CD4-positive, alpha-beta T cell treated with Interleukin-12 subunit alpha and Interleukin-12 subunit beta, for 1 hour (primary cell): ENCODE measurements around the gene FXYD1.
A peak's percentile ranks its signal among the peaks of the same experiment; 100 is the strongest.
"Not testable (repeated sequence)": the region's sequence is repeated elsewhere in the genome, so short reads cannot be mapped to it uniquely, and the experiment has no call there.

Source experiments
- DNase-seq: peaks from one replicate; pipeline ENCODE4 v3.0.0-alpha.2; 2020

FXYD1 gene

GRCh38 chr19:35138305-35138892 lies at the start of gene FXYD1:
Gene FXYD1 (plus strand): TSS chr19:35138824. CDS start chr19:35140080, 1,256 bp downstream.
- DNase-seq: no peak

DNA sequence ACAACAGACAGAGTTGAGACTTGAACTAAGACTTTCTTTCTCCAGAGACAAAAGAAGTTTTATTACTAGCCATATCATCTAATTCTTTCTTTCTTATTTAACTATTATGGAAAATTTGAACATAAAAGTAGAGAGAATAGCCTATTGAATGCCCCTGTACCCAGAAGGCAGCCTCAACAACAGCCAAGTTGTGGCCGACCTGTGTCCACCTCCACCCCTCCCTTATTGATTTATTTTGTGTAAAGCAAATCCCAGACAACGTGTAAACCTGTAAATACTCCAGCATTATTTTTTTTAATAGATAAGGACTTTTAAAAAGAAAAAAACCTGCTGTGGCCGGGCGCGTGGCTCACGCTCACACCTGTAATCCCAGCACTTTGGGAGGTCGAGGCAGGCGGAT lies 49.1 kb upstream of the FXYD1 start:
- no peak for DNase-seq

DNA sequence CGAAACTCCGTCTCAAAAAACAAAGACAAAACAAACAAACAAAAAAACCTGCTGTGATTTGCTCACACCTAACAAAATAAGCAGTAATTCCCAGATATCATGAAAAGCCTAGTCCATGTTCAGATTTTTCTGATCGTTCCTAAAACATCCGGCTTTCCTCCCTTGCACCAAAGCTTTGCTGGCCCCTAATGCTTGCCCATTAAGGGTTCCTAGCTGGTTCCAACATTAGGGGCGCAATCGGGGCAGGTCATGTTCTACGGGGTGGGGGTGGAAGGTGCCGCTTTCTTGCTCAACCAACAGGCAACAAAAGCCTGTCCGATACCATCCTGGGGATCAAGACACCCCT lies 48.5 kb upstream of the FXYD1 start:
- no peak for DNase-seq

DNA sequence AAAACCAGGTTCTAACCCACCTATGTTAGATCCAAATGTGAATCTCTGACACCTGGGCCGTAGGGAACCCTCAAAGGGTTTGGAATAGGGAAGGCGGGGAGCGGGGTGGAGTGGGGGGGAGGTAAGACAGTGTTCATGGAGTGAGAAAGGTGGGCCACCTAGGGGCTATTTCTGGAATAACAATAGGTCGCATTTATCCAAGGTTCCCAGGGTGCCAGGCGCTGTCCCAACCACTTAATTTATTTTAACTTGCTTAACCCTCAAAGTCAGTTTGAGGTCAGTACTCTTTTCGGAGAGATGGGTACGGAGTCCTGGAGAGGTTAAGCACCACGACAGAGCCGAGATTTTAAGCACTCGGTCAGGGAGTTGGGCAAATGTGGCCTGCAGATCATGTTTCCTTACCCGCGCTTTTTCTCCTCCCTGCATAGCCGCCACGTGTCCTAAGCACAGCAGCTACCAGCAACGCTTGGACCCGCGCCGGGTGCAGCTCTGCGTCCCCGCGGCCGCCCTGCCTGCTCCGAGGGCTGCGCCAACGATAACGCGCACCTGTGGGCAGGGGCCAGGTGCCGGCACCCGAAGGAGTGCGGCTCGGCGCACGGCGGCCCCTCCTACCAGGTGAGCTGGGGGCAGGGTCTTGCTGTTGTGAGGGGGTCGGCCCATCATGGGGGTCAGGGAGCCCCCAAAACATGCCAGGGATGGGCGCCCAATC lies 48.0 kb upstream of the FXYD1 start:
- peak; percentile 55 for DNase-seq

DNA sequence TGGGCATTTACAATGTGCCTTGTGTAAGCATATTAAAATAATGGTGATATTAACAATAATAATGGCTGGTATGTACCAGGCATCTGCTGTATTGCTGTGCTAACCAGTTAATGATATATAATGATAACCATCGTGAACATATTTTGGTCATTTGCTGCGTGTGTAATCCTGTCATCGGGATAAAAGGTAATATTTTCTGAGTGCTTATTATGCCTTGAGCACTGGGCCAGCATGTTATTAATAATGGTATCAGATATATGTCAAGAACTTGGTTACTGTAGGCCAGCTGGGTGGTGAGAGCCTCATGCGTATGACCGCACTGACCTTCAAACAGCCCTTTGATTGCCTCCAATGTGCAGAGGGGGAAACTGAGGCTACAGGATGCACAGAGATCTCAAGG lies 45.2 kb upstream of the FXYD1 start:
- no peak for DNase-seq

DNA sequence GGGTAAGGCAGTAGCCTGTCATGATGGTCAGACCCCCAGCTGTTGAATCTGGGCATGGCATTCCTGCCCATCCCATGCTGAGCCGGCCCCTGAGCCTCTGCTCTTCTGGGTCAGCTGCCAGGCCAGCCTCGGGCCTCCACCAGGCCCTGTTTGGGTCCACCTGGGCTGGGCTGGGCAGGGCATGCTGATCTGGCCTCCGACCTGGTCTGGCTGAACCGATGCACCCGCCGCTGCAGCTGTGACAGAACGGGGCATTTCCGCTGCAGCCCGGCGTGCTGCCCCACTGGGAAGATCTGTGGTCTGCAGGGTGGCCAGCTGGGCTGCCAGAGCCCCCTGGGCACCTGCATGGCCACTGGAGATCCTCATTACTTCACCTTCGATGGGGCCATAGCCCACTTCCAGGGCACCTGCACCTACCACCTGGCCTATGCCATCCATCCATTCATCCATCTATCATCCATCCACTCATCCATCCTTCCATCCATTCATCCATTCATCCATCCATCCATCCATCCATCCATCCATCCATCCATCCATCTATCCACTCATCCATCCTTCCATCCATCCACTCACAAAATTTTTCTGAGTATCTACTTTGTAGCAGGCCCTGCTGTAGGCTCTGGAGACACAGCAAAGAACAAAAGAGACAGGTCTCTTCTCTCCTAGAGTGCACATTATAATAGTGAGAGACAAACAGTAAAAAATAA lies 44.5 kb upstream of the FXYD1 start:
- DNase-seq: no peak

- DNase-seq: no peak
Measured at GRCh38 chr19:35094656-35095055, 44.0 kb upstream of the FXYD1 start.

DNA sequence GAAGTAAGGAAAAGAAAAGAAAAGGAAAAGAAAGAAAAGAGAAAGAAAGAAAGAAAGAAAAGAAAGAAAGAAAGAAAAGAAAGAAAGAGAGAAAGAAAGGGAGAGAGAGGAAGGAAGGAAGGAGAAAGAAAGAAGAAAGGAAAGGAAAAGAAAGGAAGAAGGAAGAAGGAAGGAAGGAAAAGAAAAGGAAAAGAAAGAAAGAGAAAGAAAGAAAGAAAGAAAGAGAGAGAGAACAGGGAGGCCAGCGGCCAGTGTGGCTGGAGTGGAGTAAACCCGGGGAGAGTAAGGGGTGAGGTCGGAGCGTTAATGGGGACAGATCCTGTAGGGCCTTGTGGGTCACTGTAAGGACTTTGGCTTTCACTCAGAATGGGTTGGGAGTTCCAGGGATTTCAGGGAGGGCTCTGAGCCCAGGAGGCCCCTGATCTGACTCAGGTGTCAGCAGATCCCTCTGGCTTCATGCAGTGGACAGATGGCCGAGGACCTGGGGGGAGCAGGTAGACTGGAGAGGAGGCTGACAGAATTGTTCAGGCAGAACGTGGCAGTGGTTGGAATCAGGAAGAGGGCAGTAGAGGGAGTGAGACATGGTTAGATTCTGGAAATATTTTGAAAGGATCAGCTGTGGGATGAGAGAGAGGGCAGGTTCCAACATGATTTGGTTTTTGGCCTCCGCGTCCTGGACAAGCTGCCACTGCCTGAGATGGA lies 42.8 kb upstream of the FXYD1 start:
- DNase-seq: no peak

- DNase-seq: no peak
Measured at GRCh38 chr19:35098413-35099049, 40.1 kb upstream of the FXYD1 start.

DNA sequence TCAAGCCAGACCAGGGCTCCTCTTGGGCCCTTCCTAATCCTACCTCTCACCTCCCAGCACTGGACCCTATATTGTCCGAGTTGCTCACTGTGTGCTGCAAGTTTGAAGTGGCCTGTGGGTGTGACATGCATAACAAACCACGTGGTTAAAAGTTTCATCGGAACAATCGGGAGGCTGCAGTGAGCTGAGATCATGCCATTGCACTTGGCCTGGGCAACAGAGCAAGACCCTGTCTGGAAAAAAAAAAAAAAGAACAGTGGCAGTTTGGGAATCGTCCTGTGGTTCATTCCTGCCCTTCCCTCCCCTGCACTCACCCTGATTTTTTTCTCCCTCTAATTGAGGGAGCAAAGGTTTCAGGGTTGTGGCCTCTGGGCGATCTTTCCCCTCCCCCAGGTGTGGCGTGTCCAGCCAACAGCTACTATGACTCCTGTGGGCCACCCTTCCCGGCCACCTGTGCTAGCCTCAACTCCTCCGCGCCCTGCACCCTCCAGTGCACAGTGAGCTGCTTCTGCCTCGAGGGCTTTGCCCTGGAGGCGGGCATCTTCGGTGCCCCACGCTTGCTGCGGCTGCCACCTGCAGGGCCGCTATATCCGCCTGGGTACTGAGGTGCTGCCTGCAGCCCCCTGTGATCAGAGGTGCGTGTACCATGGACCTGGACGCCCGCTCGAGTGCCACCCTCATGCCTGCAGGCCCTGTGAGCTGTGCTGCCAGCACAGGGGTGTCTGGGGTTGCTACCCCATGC lies 39.3 kb upstream of the FXYD1 start:
- no peak for DNase-seq

DNA sequence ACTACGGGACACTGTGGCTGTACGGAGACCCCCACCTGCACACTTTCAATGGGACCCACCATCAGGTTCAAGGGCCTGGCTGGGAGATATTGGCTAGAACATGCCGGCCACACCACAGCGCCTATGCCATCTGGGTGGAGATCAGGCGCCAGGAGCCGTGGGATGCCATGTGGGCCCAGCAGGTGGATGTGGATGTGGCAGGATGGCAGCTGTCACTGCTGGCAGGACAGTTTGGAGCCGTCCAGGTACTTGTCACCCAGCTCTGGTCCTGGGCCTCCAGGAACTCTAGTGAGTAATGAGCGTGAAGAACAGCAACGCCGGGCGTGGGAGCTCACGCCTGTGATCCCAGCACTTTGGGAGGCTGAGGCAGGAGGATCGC lies 38.7 kb upstream of the FXYD1 start:
- no peak for DNase-seq

DNA sequence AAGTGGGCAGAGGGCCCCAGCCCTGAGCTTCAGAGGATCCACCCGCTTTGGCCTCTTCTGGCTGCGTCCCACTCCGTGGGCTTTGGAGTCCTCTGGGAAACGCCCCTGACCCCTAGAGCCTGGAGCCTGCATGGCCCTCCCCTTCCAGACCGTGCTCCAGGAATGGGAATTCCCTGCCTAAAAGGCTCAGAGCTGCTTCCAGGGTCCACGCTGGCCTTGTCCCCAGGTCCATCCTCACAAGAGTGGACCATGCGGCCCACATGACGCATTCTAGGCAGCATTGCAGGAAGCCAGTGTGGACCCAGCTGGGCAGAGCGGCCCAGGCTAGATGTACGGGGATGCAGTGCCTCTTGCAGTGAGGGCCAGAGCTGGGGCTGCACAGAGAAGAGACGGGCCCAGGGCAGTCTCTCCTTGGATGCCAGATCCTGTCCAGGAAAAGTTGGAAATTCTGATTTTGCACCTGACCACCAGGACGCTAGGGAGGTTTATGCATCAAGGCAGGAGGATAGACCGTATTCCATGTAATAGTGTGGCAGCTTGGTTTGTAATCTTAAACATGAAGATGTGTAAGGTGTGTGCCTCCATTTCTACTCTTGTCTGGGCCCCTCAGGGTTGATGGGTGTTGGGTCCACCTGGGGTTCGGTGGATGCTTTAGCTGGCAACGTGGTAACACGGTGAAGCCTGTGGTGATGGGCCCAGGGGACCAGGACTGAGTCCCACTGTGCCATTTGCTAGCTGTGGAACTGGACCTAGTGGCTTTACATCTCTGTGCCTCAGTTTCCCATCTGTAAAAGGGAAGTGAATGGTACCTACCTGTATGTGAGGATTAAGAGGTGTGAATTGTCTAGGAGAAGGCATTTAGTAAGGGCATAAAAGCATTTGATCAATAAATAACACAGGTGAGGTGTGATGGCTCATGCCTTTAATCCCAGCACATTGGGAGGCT lies 37.8 kb upstream of the FXYD1 start:
- no peak for DNase-seq

GRCh38 chr19:35101949-35102348 lies 36.7 kb upstream of the FXYD1 start:
- not testable (repeated sequence) for DNase-seq

DNA sequence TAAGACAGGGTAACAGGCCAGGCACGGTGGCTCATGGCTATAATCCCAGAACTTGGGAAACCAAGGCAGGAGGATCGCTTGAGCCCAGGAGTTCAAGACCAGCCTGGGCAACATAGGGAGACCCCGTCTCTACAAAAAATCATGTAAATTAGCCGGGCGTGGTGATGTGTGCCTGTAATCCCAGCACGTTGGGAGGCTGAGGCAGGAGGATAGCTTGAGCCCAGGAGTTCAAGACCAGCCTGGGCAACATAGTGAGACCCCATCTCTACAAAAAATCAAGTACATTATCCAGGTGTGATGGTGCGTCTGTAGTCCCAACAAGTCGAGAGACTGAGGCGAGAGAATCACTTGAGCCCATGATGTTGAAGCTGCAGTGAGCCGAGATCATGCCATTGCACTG lies 35.0 kb upstream of the FXYD1 start:
- DNase-seq: not testable (repeated sequence)

- no peak for DNase-seq
Measured at GRCh38 chr19:35104361-35104760, 34.3 kb upstream of the FXYD1 start.

DNA sequence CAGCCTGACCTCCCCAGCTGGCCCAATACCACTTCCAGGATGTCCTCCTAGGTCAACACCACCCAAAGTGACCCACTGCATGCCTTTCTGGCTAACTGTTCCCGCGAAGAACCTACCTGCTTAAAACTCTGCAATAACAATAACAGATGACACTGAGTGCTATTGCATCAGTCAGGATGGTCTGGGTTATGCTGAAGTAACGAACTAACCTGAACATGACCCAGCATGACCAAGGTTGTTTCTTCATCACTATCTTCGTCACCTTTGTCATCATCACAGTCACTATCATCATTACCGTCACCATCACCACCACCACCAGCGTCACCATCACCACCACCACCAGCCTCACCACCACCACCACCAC lies 33.6 kb upstream of the FXYD1 start:
- DNase-seq: no peak

GRCh38 chr19:35105411-35106290 lies 33.0 kb upstream of the FXYD1 start:
- DNase-seq: no peak

DNA sequence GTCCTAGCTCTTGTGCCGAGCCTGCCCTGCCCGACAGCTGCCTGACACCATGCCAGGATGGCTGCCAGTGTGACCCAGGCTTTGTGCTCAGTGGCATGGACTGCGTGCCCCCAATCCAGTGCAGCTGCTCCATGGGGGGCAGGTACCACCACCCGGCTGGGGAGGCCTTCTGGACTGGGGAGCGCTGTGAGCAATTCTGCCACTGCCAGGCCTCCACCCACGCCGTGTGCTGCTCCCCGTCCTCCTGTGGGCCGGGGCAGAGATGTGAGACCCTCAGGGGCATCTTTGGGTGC lies 32.4 kb upstream of the FXYD1 start:
- DNase-seq: no peak

DNA sequence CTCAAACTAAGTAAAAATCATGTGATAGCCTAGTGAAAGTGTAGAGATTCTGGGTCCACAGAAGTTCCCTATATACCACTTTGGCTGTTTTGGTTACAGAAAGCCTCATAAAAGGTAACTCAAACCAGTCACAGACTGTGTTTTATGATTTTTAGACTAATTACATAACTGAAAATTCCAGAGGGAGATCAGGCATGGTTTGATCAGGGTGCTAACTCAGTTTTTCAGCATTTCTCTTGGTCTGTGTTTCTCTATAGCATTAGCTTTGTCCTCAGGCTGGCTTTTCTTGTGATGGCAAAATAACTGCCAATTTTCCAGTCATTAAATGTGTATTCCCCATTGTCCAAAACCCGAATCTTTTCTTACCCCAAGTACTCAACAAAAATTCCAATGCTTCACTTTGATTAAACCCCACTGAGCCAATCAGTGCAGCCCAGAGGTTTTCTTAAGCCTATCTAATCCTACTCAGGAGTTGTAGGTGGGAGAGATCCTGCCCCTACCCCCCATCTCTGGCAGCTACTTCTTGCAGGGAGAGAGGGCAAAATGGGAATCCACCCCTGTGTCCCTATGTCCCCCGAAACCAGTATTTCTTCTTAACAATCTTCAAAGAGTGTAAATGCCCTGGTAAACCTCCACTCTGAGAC lies 31.6 kb upstream of the FXYD1 start:
- DNase-seq: no peak

DNA sequence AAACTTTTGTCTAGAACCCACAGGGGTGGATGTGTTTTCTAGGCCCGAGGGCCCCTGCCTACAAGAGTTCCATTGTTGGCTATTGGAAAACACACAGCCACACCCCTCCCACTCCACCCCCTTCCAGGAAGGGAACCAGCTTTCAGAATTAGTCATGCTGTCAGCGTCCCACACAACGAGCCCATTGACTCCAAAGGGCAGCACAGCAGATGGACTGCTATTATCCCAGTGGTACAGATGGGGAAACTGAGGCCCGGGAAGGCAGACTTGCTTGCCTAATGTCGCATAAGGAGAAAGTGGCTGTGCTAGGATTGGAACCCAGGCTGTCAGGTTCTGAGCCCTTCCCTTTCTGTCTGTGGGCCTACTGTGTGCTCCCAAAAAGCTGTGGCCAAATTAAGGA lies 31.1 kb upstream of the FXYD1 start:
- no peak for DNase-seq
